Right lobe of liver (tissue), 6 donors: ENCODE measurements around the gene GNAI2. TPM values are rescaled to one million over a fixed set of nuclear protein-coding genes. Genes with fewer than 3 reads are reported as not detected.

Source experiments
- ATAC-seq, 4 donors: fragments of 200-7000 bp; cut with Tn5 transposase; one replicate each; pipeline ENCODE4 v1.9.1; 2020; ENCODE audit warnings: mild to moderate bottlenecking in 4 of 4, moderate library complexity in 4 of 4
- DNase-seq, 3 donors: peaks; one replicate each; pipeline ENCODE4 v3.0.0-alpha.2; 2020
- H3K27ac ChIP-seq, 3 donors: fragments of 200-600 bp; one replicate each; pipeline ENCODE4 v1.8.0; 2022
- H3K27me3 ChIP-seq, 2 donors: fragments of 200-600 bp; one replicate each; pipeline ENCODE4 v1.8.0; 2022
- H3K36me3 ChIP-seq, 4 donors: fragments of 200-600 bp; sonication (generic) in 1 of 4; one replicate each; pipeline versions ENCODE4 v1.5.1 to v1.8.0; 2017 to 2022; ENCODE audit warnings: control low read depth in 1 of 4
- H3K4me1 ChIP-seq, 4 donors: fragments of 200-600 bp; sonication (generic) in 1 of 4; one replicate each; pipeline versions ENCODE4 v1.5.1 to v1.8.0; 2017 to 2022; ENCODE audit warnings: control low read depth in 1 of 4
- H3K4me3 ChIP-seq, 3 donors: fragments of 200-600 bp; one replicate each; pipeline ENCODE4 v1.8.0; 2022
- H3K9me3 ChIP-seq, 4 donors: fragments of 200-600 bp; sonication (generic) in 1 of 4; one replicate each; pipeline versions ENCODE4 v1.5.1 to v1.8.0; 2017 to 2022; ENCODE audit warnings: control low read depth in 1 of 4
- CTCF ChIP-seq, 4 donors: fragments of 200-600 bp in 3 of 4; fragments of 450-650 bp in 1 of 4; IDR thresholded peaks; one replicate each; pipeline versions ENCODE4 v1.5.1 to v1.8.0; 2016 to 2022; ENCODE audit warnings: antibody characterized with exemption in 4 of 4, mild to moderate bottlenecking in 2 of 4
- POLR2A ChIP-seq: fragments of 450-650 bp; IDR thresholded peaks from one replicate; pipeline ENCODE4 v1.6.1; 2017; ENCODE audit warnings: antibody characterized with exemption, mild to moderate bottlenecking
- WGBS: methylation state at CpG from one replicate; pipeline ENCODE4 v1.1.6; 2018; ENCODE audit warnings: low coverage, low lambda C conversion rate; ENCODE audit not compliant: insufficient coverage; ENCODE audit errors: missing lambda C conversion rate; 5-methylcytosine and 5-hydroxymethylcytosine counted together
- intact Hi-C, 2 donors: fragments of 100-400 bp; cut with DNase I; formaldehyde crosslinking; loops; one replicate each; pipeline versions ENCODE4 v1.11.2 to v1.14.1; 2022
- total RNA-seq, 6 experiments: library from RNA; depleted of rRNA in 2 of 6; stranded (reverse); fragments of >200 nt in 2 of 6; fragmentation: NEBNext Ultra II Directional in 3 of 6; extraction: Animal tissue kit (Norgen Biotek cat#: 25700) in 3 of 6; gene quantifications; one replicate each; pipeline versions ENCODE4 v1.1.0 to v1.2.4, GENCODE V29; 2016 to 2023
- donor health status: DM: no; HTN: yes; CAD: no.
- donor health status: DM: no; HTN: no; CAD: no.
- donor health status: DM: no; HTN: no; CAD: no.
- donor health status: DM: no; HTN: yes; CAD: no.
- donor health status: DM: no; HTN: yes; CAD: no.

GNAI2 gene
- total RNA-seq, 6 experiments from 2014 or later, result 73.3 to 125 (median 98.7) TPM

- TF ChIP-seq POLR2A, result no peak
- no peak for TF ChIP-seq CTCF (IDR thresholded peaks at IDR 0.05)
- ATAC-seq, result no peak
- H3K4me1 ChIP-seq, result peaks cover 0 to 64% (median 27%) of the 10 kb centered on the region in 4 donors
These were observed 15.2 kb downstream of the GNAI2 start for GRCh38 chr3:50251220-50251619.

GRCh38 chr3:50254577-50255250, 18.7 kb downstream of the GNAI2 start:
- no peak for TF ChIP-seq CTCF (IDR thresholded peaks at IDR 0.05)
- TF ChIP-seq POLR2A, result no peak
- H3K27me3 ChIP-seq, result no peaks in the 10 kb centered on the region
- ATAC-seq (peak; percentile 39 to 67 (median 65)), DNase-seq (peak; percentile 75 to 81 (median 79))
- peaks cover 0 to 37% (median 18%) of the 10 kb centered on the region in 4 donors for H3K4me1 ChIP-seq
- H3K9me3 ChIP-seq, result no peaks in the 10 kb centered on the region
- peak overlapping the region; percentile 76 to 83 (median 78) for H3K27ac ChIP-seq
- H3K4me3 ChIP-seq, result no peak overlapping the region
- intact Hi-C loops, result no loop called here
- peaks cover 0 to 32% (median 22%) of the 10 kb centered on the region in 4 donors for H3K36me3 ChIP-seq
- WGBS, result 27% methylated on average over 2 of the region's 8 CpGs

More at GRCh38 chr3:50251220-50251619, 15.2 kb downstream of the GNAI2 start:
- no peaks in the 10 kb centered on the region for H3K27me3 ChIP-seq
- intact Hi-C loops, result no loop called here
- H3K9me3 ChIP-seq, result no peaks in the 10 kb centered on the region
- DNase-seq, result no peak
- H3K4me3 ChIP-seq, result no peak overlapping the region
- no peak overlapping the region for H3K27ac ChIP-seq
- WGBS, result 57% methylated on average over 3 of the region's 8 CpGs
- H3K36me3 ChIP-seq, result peaks cover 0 to 13% (median 5%) of the 10 kb centered on the region in 4 donors

GRCh38 chr3:50255251-50255615, 19.2 kb downstream of the GNAI2 start:
- TF ChIP-seq POLR2A (no peak), CTCF (IDR thresholded peaks at IDR 0.05) (no peak)
- H3K27ac ChIP-seq, result peak overlapping the region; percentile 76 to 83 (median 78)
- ATAC-seq, result no peak
- peaks cover 0 to 34% (median 15%) of the 10 kb centered on the region in 4 donors for H3K4me1 ChIP-seq
- DNase-seq, result no peak
- intact Hi-C loops, result no loop called here
- no peaks in the 10 kb centered on the region for H3K27me3 ChIP-seq
- no peak overlapping the region for H3K4me3 ChIP-seq
- H3K36me3 ChIP-seq, result peaks cover 0 to 32% (median 22%) of the 10 kb centered on the region in 4 donors
- WGBS, result no CpG with 5 or more reads among the region's 9 CpGs
- no peaks in the 10 kb centered on the region for H3K9me3 ChIP-seq

GRCh38 chr3:50256978-50257890, 21.2 kb downstream of the GNAI2 start:
- intact Hi-C loops, result no loop called here
- DNase-seq, result no peak
- no peaks in the 10 kb centered on the region for H3K27me3 ChIP-seq
- H3K4me3 ChIP-seq, result no peak overlapping the region
- H3K4me1 ChIP-seq, result peaks cover 0 to 30% (median 13%) of the 10 kb centered on the region in 4 donors
- H3K9me3 ChIP-seq, result no peaks in the 10 kb centered on the region
- no peak for ATAC-seq
- H3K36me3 ChIP-seq, result peaks cover 0 to 31% (median 22%) of the 10 kb centered on the region in 4 donors
- peak; percentile 43 to 53 (median 50) for TF ChIP-seq CTCF (IDR thresholded peaks at IDR 0.05)
- no peak for TF ChIP-seq POLR2A
- WGBS, result 97% methylated on average over 18 of the region's 20 CpGs
- no peak overlapping the region for H3K27ac ChIP-seq
